GM23338 (cell line): ENCODE data around the gene DIAPH1. TPM values are rescaled to one million over a fixed set of nuclear protein-coding genes. Genes with fewer than 3 reads are reported as not detected.
A peak's percentile ranks its signal among the peaks of the same experiment; 100 is the strongest.

Source experiments
- ATAC-seq: fragments of 200-7000 bp; cut with Tn5 transposase; 3 replicates; pipeline ENCODE4 v1.9.1; 2020
- DNase-seq: peaks from one replicate; pipeline ENCODE4 v3.0.0-alpha.2; 2015; ENCODE audit warnings: low spot score
- H2AFZ ChIP-seq: fragments of 200-600 bp; sonication (generic); 2 replicates; pipeline ENCODE4 v1.8.0; 2016; ENCODE audit warnings: antibody characterized with exemption, mild to moderate bottlenecking, moderate library complexity
- H3F3A ChIP-seq: fragments of 200-600 bp; sonication (generic); replicated peaks from 2 replicates; pipeline ENCODE4 v1.8.0; 2017; ENCODE audit warnings: antibody characterized with exemption, mixed run types, low read depth
- H3K27ac ChIP-seq: fragments of 200-600 bp; sonication (generic); 2 replicates; pipeline ENCODE4 v1.6.1; 2016; ENCODE audit warnings: low read depth
- H3K27me3 ChIP-seq: fragments of 200-600 bp; sonication (generic); 2 replicates; pipeline ENCODE4 v1.8.0; 2016; ENCODE audit warnings: mild to moderate bottlenecking, mixed run types, moderate library complexity; ENCODE audit not compliant: insufficient read depth
- H3K36me3 ChIP-seq: fragments of 200-600 bp; sonication (generic); 2 replicates; pipeline ENCODE4 v1.8.0; 2016; ENCODE audit warnings: mild to moderate bottlenecking; ENCODE audit not compliant: insufficient read depth
- H3K4me1 ChIP-seq: fragments of 200-600 bp; sonication (generic); 2 replicates; pipeline ENCODE4 v1.8.0; 2016; ENCODE audit warnings: mild to moderate bottlenecking, moderate library complexity; ENCODE audit not compliant: insufficient read depth
- H3K4me2 ChIP-seq: fragments of 200-600 bp; sonication (generic); 2 replicates; pipeline ENCODE4 v1.7.1; 2017; ENCODE audit warnings: mixed run types
- H3K4me3 ChIP-seq: fragments of 200-600 bp; sonication (generic); 2 replicates; pipeline ENCODE4 v1.6.1; 2016; ENCODE audit warnings: mixed run types
- H3K79me2 ChIP-seq: fragments of 200-600 bp; sonication (generic); replicated peaks from 2 replicates; pipeline ENCODE4 v1.8.0; 2017; ENCODE audit warnings: mild to moderate bottlenecking; ENCODE audit not compliant: insufficient read depth
- H3K9me2 ChIP-seq: fragments of 200-600 bp; sonication (generic); 2 replicates; pipeline ENCODE4 v1.8.0; 2017; ENCODE audit not compliant: insufficient read depth
- H4K20me1 ChIP-seq: fragments of 200-600 bp; sonication (generic); replicated peaks from 2 replicates; pipeline ENCODE4 v1.8.0; 2017; ENCODE audit warnings: mild to moderate bottlenecking; ENCODE audit not compliant: insufficient read depth
- H3K27ac Mint-ChIP-seq: 2 replicates; pipeline ENCODE4 v1.8.0; 2020; ENCODE audit warnings: inconsistent platforms, mild to moderate bottlenecking, moderate library complexity, mixed read lengths
- H3K27me3 Mint-ChIP-seq: 3 replicates; pipeline ENCODE4 v1.8.0; 2022; ENCODE audit warnings: low read depth, mild to moderate bottlenecking, moderate library complexity, mixed read lengths, inconsistent platforms; ENCODE audit not compliant: insufficient read depth, poor library complexity
- H3K36me3 Mint-ChIP-seq: 3 replicates; pipeline ENCODE4 v1.8.0; 2021; ENCODE audit warnings: low read depth, mild to moderate bottlenecking, inconsistent platforms, moderate library complexity, mixed read lengths
- H3K4me1 Mint-ChIP-seq: 3 replicates; pipeline ENCODE4 v1.8.0; 2020; ENCODE audit warnings: mild to moderate bottlenecking, inconsistent platforms, mixed read lengths
- H3K4me3 Mint-ChIP-seq: 3 replicates; pipeline ENCODE4 v1.8.0; 2021; ENCODE audit warnings: moderate library complexity, mild to moderate bottlenecking, inconsistent platforms, mixed read lengths
- H3K9me3 Mint-ChIP-seq: 3 replicates; pipeline ENCODE4 v1.8.0; 2020; ENCODE audit warnings: moderate library complexity, mild to moderate bottlenecking, inconsistent platforms, mixed read lengths
- CREB1 ChIP-seq: fragments of 250-450 bp; sonication (Bioruptor Pico); IDR thresholded peaks from 2 replicates; pipeline ENCODE4 v1.5.0; 2020; ENCODE audit warnings: low read depth, mild to moderate bottlenecking, moderate library complexity
- CTCF ChIP-seq, 2 experiments: fragments of 200-600 bp in 1 of 2; sonication (generic) in 1 of 2; conservative IDR thresholded peaks; 2 replicates each; pipeline versions ENCODE4 v1.5.1 to v1.6.1; 2016 to 2017; ENCODE audit warnings: antibody characterized with exemption in 2 of 2, low read depth in 2 of 2, mild to moderate bottlenecking in 2 of 2, moderate library complexity in 1 of 2
- EZH2phosphoT487 ChIP-seq: fragments of 200-600 bp; sonication (generic); IDR thresholded peaks from one replicate; pipeline ENCODE4 v1.8.1; 2018; ENCODE audit warnings: antibody characterized with exemption; ENCODE audit not compliant: unreplicated experiment
- POLR2AphosphoS5 ChIP-seq: IDR thresholded peaks from 2 replicates; pipeline ENCODE4 v1.6.1; 2016; ENCODE audit warnings: antibody characterized with exemption, low read depth
- REST ChIP-seq: IDR thresholded peaks from one replicate; pipeline ENCODE4 v1.6.1; 2018; ENCODE audit warnings: antibody characterized with exemption; ENCODE audit not compliant: unreplicated experiment
- STAT1 ChIP-seq: IDR thresholded peaks from one replicate; pipeline ENCODE4 v1.6.1; 2016; ENCODE audit warnings: antibody characterized with exemption; ENCODE audit not compliant: unreplicated experiment
- ZNF114 ChIP-seq: fragments of 250-450 bp; sonication (Bioruptor Pico); IDR thresholded peaks from 2 replicates; pipeline ENCODE4 v1.5.0; 2020; ENCODE audit warnings: mild to moderate bottlenecking, moderate library complexity
- ZNF462 ChIP-seq: fragments of 250-450 bp; sonication (Bioruptor Pico); IDR thresholded peaks from 2 replicates; pipeline ENCODE4 v1.5.0; 2020; ENCODE audit warnings: mild to moderate bottlenecking, moderate library complexity
- long read RNA-seq: library from polyadenylated mRNA; unstranded; transcript quantifications from one replicate; pipeline ENCODE4 v2.0.0, GENCODE V29; 2020; ENCODE audit not compliant: unreplicated experiment
- polyA plus RNA-seq: library from polyadenylated mRNA; unstranded; fragments of >200 nt; fragmentation: Nextera tagmentation; extraction: Ambion mirVana; gene quantifications from 2 replicates; pipeline ENCODE4 v1.2.1, GENCODE V29; 2016
- total RNA-seq: library from RNA; depleted of rRNA; stranded (reverse); fragments of >200 nt; shearing (Covaris generic); gene quantifications from 2 replicates; pipeline ENCODE4 v1.2.3, GENCODE V29; 2014; rRNA removed
- TF ChIP-seq, protein P1 (sequence below): IDR thresholded peaks from 2 replicates; pipeline ENCODE4 v1.6.1; 2016; ENCODE audit warnings: antibody characterized with exemption

DIAPH1 gene
- total RNA-seq (97.0 and 104 TPM in 2 replicates), polyA plus RNA-seq (42.9 and 43.5 TPM in 2 replicates)
- long read RNA-seq, partial matches to known transcripts, result 3 of 11 reads
- long read RNA-seq, other reads (novel, unspliced or antisense), result 8 of 11 reads

GRCh38 chr5:141618804-141619554, at the start of gene DIAPH1:
Gene DIAPH1, minus strand, starts transcription at chr5:141619000. Its CDS starts 86 bp downstream, at chr5:141618914.
- H4K20me1 ChIP-seq, result peaks cover 17% of the 10 kb centered on the region
- peak within 1 kb of the TSS; percentile 80 for H3K4me2 ChIP-seq
- peaks cover 17% of the 10 kb centered on the region; the same call in 1 of the 2 replicates for H3F3A ChIP-seq
- peak within 1 kb of the TSS; percentile 72 for H3K4me3 ChIP-seq
- Mint-ChIP-seq H3K27ac (peak within 1 kb of the TSS; percentile 96), H3K36me3 (peaks cover 30% of the 10 kb centered on the region), H3K4me3 (peak within 1 kb of the TSS; percentile 98), H3K27me3 (peaks cover 8% of the 10 kb centered on the region), H3K9me3 (no peaks in the 10 kb centered on the region), H3K4me1 (peaks cover 43% of the 10 kb centered on the region)
- H3K36me3 ChIP-seq, result peaks cover 14% of the 10 kb centered on the region; the same call in 1 of the 2 replicates
- H3K27me3 ChIP-seq, result no peaks in the 10 kb centered on the region
- ATAC-seq, result peak; percentile 91
- peak within 1 kb of the TSS; percentile 91 for H3K27ac ChIP-seq
- peaks cover 45% of the 10 kb centered on the region for H3K4me1 ChIP-seq
- H3K9me2 ChIP-seq, result no peaks in the 10 kb centered on the region
- H2AFZ ChIP-seq, result peak within 1 kb of the TSS; percentile 52; the same call in 1 of the 2 replicates
- peak; percentile 99 for DNase-seq
- H3K79me2 ChIP-seq, result peaks cover 41% of the 10 kb centered on the region
- TF ChIP-seq CREB1 (CRISPR knock-in tag) (peak; percentile 82), ZNF114 (CRISPR knock-in tag) (0 out of 2 replicates have a peak, but pooled peaks have one; percentile 48), REST (peak; percentile 21), CTCF (conservative IDR thresholded peaks at IDR 0.05; ENCODE audit: low read depth in 2 of 2) (peak; percentile 84 to 93), STAT1 (no peak), ZNF462 (CRISPR knock-in tag) (no peak), EZH2phosphoT487 (no peak), POLR2AphosphoS5 (peak; percentile 87)
- TF ChIP-seq, protein P1, sequence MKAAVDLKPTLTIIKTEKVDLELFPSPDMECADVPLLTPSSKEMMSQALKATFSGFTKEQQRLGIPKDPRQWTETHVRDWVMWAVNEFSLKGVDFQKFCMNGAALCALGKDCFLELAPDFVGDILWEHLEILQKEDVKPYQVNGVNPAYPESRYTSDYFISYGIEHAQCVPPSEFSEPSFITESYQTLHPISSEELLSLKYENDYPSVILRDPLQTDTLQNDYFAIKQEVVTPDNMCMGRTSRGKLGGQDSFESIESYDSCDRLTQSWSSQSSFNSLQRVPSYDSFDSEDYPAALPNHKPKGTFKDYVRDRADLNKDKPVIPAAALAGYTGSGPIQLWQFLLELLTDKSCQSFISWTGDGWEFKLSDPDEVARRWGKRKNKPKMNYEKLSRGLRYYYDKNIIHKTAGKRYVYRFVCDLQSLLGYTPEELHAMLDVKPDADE, result peak; percentile 82
